ENCODE measurements around the gene AIRE.

AIRE gene

DNA sequence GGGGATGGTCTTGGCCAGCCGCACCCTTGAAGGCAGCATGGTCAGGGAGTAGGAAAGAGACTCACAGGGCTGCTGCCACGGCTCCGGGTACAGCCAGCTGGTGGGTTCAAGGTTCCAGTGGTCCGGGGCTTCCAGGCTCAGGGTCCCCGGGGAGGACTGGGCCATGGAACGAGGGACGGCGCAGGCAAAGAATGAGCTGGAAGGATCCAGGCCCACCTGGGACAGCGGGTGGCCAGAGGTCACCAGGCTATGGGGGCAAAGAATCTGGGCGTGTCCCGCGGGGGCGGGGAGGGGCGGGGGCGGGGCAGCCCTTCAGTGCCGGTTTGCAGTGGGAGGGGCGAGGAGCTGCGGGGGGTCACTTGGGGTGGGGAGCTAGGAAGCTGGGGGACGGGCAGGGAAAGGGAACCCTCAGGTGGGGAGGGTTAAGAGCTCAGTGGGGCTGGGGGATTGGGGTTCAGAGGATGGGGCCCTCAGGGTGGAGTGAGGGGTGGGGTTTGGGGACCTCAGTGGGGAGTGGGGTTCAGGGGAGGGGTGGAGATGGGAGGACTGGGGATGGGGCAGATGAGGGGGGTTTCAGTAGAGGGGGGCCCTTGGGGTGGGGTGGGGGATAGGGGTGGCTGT is 23.9 kb upstream of the AIRE start, which contains the start of gene DNMT3L:
Gene DNMT3L, minus strand, starts transcription at position 223 of the 621 bp plus-strand sequence. CDS start 638 bp downstream, outside the sequence.
- Histone ChIP-seq H3K27ac (ENCODE audit: insufficient read depth in 1 of 2, low read depth in 1 of 2, low read length in 2 of 2, poor library complexity in 1 of 2, severe bottlenecking in 2 of 2) (no peak within 1 kb of the TSS), H3K4me3 (ENCODE audit: control insufficient read depth in 1 of 7, extremely low read depth in 1 of 7, insufficient read depth in 4 of 7, low read depth in 2 of 7, low read length in 6 of 7) (no peak within 1 kb of the TSS), H3K4me1 (ENCODE audit: control extremely low read depth in 1 of 4, control insufficient read depth in 4 of 4, insufficient read depth in 4 of 4, low read length in 3 of 4) (peaks cover 0 to 2% (median 0%) of the 10 kb centered on the region in 4 experiments), H3K9me3 (ENCODE audit: control extremely low read depth in 1 of 5, control insufficient read depth in 4 of 5, insufficient read depth in 2 of 5, low read depth in 1 of 5, low read length in 4 of 5) (no peaks in the 10 kb centered on the region), H3K36me3 (ENCODE audit: control insufficient read depth in 4 of 4, insufficient read depth in 4 of 4, low read length in 3 of 4) (no peaks in the 10 kb centered on the region), H3K27me3 (replicated peaks in 2 of 5; ENCODE audit: control insufficient read depth in 4 of 5, insufficient read depth in 5 of 5, low read length in 4 of 5) (no peaks in the 10 kb centered on the region)
- WGBS (ENCODE audit: insufficient coverage): 89% methylated on average over 18 of the region's 19 CpGs
- DNase-seq: no peak
- ChIA-PET CTCF (no interaction called here), POLR2A (no interaction called here)

GRCh38 chr21:44262338-44263056 is 23.2 kb upstream of the AIRE start:
- Histone ChIP-seq H3K9me3 (ENCODE audit: control extremely low read depth in 1 of 5, control insufficient read depth in 4 of 5, insufficient read depth in 2 of 5, low read depth in 1 of 5, low read length in 4 of 5) (no peaks in the 10 kb centered on the region), H3K4me3 (ENCODE audit: control insufficient read depth in 1 of 7, extremely low read depth in 1 of 7, insufficient read depth in 4 of 7, low read depth in 2 of 7, low read length in 6 of 7) (no peak overlapping the region), H3K36me3 (ENCODE audit: control insufficient read depth in 4 of 4, insufficient read depth in 4 of 4, low read length in 3 of 4) (no peaks in the 10 kb centered on the region), H3K27ac (ENCODE audit: insufficient read depth in 1 of 2, low read depth in 1 of 2, low read length in 2 of 2, poor library complexity in 1 of 2, severe bottlenecking in 2 of 2) (no peak overlapping the region), H3K4me1 (ENCODE audit: control extremely low read depth in 1 of 4, control insufficient read depth in 4 of 4, insufficient read depth in 4 of 4, low read length in 3 of 4) (peaks cover 0 to 2% (median 0%) of the 10 kb centered on the region in 4 experiments), H3K27me3 (replicated peaks in 2 of 5; ENCODE audit: control insufficient read depth in 4 of 5, insufficient read depth in 5 of 5, low read length in 4 of 5) (no peaks in the 10 kb centered on the region)
- 97% methylated on average over 8 of the region's 12 CpGs for WGBS (ENCODE audit: insufficient coverage)
- ChIA-PET POLR2A (no interaction called here), CTCF (no interaction called here)
- DNase-seq: no peak

DNA sequence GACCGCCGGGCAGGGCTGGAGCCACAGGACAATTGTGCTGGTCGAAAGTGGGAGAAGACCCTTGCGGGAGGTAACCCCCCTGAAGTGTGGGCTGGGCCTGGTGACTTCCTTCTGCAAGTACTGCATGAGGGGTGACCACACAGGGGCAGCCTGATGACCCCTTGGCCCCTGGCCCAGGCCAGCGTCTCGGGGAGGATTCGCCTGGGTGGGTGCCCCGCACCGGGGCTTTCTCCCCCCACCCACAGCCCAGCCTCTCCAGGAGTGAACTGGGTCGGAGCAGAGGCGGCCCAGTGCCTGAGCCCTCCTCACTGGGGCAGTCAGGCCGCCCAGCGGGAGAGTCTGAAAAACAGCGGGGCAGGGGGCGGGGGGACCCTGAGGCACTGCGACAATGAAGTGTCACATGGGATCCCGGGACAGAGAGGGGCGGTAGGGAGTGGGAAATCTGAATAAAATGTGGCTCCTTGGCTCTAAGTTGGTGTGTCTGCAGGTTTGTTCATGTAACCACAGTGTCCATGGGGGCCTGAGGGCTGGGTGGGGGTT is 22.4 kb upstream of the AIRE start:
- ChIA-PET POLR2A (interaction anchor here (0.8 kb wide), 1 partner anchor 1729 kb away, joined by 7 read pairs; no protein-coding TSS in a partner anchor), CTCF (no interaction called here)
- DNase-seq: no peak
- Histone ChIP-seq H3K9me3 (ENCODE audit: control extremely low read depth in 1 of 5, control insufficient read depth in 4 of 5, insufficient read depth in 2 of 5, low read depth in 1 of 5, low read length in 4 of 5) (no peaks in the 10 kb centered on the region), H3K36me3 (ENCODE audit: control insufficient read depth in 4 of 4, insufficient read depth in 4 of 4, low read length in 3 of 4) (no peaks in the 10 kb centered on the region), H3K4me3 (ENCODE audit: control insufficient read depth in 1 of 7, extremely low read depth in 1 of 7, insufficient read depth in 4 of 7, low read depth in 2 of 7, low read length in 6 of 7) (no peak overlapping the region), H3K4me1 (ENCODE audit: control extremely low read depth in 1 of 4, control insufficient read depth in 4 of 4, insufficient read depth in 4 of 4, low read length in 3 of 4) (peaks cover 0 to 2% (median 0%) of the 10 kb centered on the region in 4 experiments), H3K27me3 (replicated peaks in 2 of 5; ENCODE audit: control insufficient read depth in 4 of 5, insufficient read depth in 5 of 5, low read length in 4 of 5) (no peaks in the 10 kb centered on the region), H3K27ac (ENCODE audit: insufficient read depth in 1 of 2, low read depth in 1 of 2, low read length in 2 of 2, poor library complexity in 1 of 2, severe bottlenecking in 2 of 2) (no peak overlapping the region)
- 91% methylated on average over 12 of the region's 18 CpGs for WGBS (ENCODE audit: insufficient coverage)

DNA sequence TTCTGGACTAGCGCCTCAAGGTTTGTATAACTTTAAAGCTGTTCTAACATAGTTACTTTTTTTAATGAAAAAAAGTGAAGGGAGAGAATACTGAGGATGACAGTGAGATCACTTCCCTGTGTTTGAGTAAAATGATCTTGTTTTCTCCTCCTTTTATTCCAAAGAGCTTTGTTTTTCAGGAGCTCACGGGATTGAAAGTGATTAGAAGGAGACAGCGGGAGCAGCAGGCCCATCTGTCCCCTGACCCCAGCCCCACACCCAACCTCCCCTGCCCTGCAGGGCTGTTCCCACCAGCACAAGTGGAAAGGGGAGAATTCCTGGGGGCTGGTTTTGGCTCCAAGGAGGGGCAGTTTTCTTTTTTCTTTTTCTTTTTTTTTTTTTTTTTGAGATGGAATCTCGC is 21.9 kb upstream of the AIRE start:
- no peaks in the 10 kb centered on the region for H3K27me3 ChIP-seq (replicated peaks in 2 of 5; ENCODE audit: control insufficient read depth in 4 of 5, insufficient read depth in 5 of 5, low read length in 4 of 5)
- H3K27ac ChIP-seq (ENCODE audit: insufficient read depth in 1 of 2, low read depth in 1 of 2, low read length in 2 of 2, poor library complexity in 1 of 2, severe bottlenecking in 2 of 2): no peak overlapping the region
- ChIA-PET POLR2A (interaction anchor here (0.8 kb wide), 1 partner anchor 1729 kb away, joined by 7 read pairs; no protein-coding TSS in a partner anchor), CTCF (no interaction called here)
- WGBS (ENCODE audit: insufficient coverage): no CpG with 5 or more reads among the region's 4 CpGs
- H3K36me3 ChIP-seq (ENCODE audit: control insufficient read depth in 4 of 4, insufficient read depth in 4 of 4, low read length in 3 of 4): no peaks in the 10 kb centered on the region
- no peak overlapping the region for H3K4me3 ChIP-seq (ENCODE audit: control insufficient read depth in 1 of 7, extremely low read depth in 1 of 7, insufficient read depth in 4 of 7, low read depth in 2 of 7, low read length in 6 of 7)
- peaks cover 0 to 2% (median 0%) of the 10 kb centered on the region in 4 experiments for H3K4me1 ChIP-seq (ENCODE audit: control extremely low read depth in 1 of 4, control insufficient read depth in 4 of 4, insufficient read depth in 4 of 4, low read length in 3 of 4)
- H3K9me3 ChIP-seq (ENCODE audit: control extremely low read depth in 1 of 5, control insufficient read depth in 4 of 5, insufficient read depth in 2 of 5, low read depth in 1 of 5, low read length in 4 of 5): no peaks in the 10 kb centered on the region
- DNase-seq: no peak

DNA sequence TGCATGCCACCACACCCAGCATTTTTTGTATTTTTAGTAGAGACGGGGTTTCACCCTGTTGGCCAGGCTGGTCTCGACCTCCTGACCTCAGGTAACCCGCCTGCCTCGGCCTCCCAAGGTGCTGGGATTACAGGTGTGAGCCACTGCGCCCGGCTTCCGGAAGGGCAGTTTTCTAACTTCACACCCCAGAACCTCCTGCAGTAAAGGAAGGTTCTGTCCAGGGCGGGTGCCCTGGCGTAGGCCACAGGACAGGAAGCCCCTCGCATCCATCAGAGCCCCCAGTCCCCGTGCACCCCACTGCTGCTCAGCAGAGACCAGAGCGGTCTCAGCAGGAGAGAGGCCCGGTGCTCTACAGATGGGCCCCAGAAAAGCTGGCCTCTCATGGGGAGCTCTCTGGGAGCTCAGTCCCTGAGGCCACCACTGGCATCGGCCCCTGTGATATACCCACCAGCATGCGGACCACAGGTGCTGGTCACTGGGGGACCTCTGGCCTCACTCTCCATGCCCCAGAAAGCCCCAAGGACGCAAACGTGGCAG is 19.9 kb upstream of the AIRE start:
- Histone ChIP-seq H3K4me3 (ENCODE audit: control insufficient read depth in 1 of 7, extremely low read depth in 1 of 7, insufficient read depth in 4 of 7, low read depth in 2 of 7, low read length in 6 of 7) (no peak overlapping the region), H3K9me3 (ENCODE audit: control extremely low read depth in 1 of 5, control insufficient read depth in 4 of 5, insufficient read depth in 2 of 5, low read depth in 1 of 5, low read length in 4 of 5) (no peaks in the 10 kb centered on the region), H3K36me3 (ENCODE audit: control insufficient read depth in 4 of 4, insufficient read depth in 4 of 4, low read length in 3 of 4) (no peaks in the 10 kb centered on the region), H3K4me1 (ENCODE audit: control extremely low read depth in 1 of 4, control insufficient read depth in 4 of 4, insufficient read depth in 4 of 4, low read length in 3 of 4) (peaks cover 0 to 2% (median 0%) of the 10 kb centered on the region in 4 experiments), H3K27me3 (replicated peaks in 2 of 5; ENCODE audit: control insufficient read depth in 4 of 5, insufficient read depth in 5 of 5, low read length in 4 of 5) (no peaks in the 10 kb centered on the region), H3K27ac (ENCODE audit: insufficient read depth in 1 of 2, low read depth in 1 of 2, low read length in 2 of 2, poor library complexity in 1 of 2, severe bottlenecking in 2 of 2) (no peak overlapping the region)
- 98% methylated on average over 9 of the region's 17 CpGs for WGBS (ENCODE audit: insufficient coverage)
- POLR2A ChIA-PET: no interaction called here
- no peak for DNase-seq
- CTCF ChIA-PET: interaction anchor here (1.4 to 1.5 kb wide), 2 partner anchors 11 to 22 kb away, joined by 3 to 4 read pairs; no protein-coding TSS in a partner anchor

DNA sequence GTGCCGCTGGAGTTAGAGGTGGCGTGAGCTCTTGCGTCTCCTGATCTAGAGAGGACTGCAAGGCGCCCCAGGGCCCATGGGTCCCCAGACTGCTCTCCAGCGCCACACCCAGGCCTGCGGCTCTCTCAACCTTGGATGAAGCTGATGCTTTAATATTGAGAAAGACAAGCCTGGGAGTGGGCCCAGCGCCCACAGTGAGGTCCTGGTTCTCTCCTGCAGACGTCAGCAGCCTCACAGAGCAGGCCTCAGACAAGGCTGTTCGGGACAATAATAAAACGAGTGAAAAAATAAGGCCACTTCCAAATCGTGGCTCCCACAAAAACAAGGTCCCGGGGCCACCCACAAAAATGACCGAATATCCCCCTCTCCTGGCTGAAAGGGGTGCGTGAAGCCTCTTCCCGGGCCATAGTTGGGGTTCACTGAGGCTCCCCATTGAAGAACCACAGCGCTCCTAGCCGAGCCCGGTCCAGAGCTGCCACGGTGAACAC is 18.0 kb upstream of the AIRE start:
- CTCF ChIA-PET: interaction anchor here (0.8 to 3.2 kb wide), 7 partner anchors 9 to 28 kb away, joined by 3 to 16 read pairs (median 4); no protein-coding TSS in a partner anchor
- POLR2A ChIA-PET: no interaction called here
- 65% methylated on average over 16 of the region's 19 CpGs for WGBS (ENCODE audit: insufficient coverage)

More for the DNA sequence above, 18.0 kb upstream of the AIRE start:
- H3K27me3 ChIP-seq (replicated peaks in 2 of 5; ENCODE audit: control insufficient read depth in 4 of 5, insufficient read depth in 5 of 5, low read length in 4 of 5): no peaks in the 10 kb centered on the region
- H3K27ac ChIP-seq (ENCODE audit: insufficient read depth in 1 of 2, low read depth in 1 of 2, low read length in 2 of 2, poor library complexity in 1 of 2, severe bottlenecking in 2 of 2): no peak overlapping the region
- no peaks in the 10 kb centered on the region for H3K36me3 ChIP-seq (ENCODE audit: control insufficient read depth in 4 of 4, insufficient read depth in 4 of 4, low read length in 3 of 4)
- H3K4me3 ChIP-seq (ENCODE audit: control insufficient read depth in 1 of 7, extremely low read depth in 1 of 7, insufficient read depth in 4 of 7, low read depth in 2 of 7, low read length in 6 of 7): no peak overlapping the region
- no peaks in the 10 kb centered on the region for H3K9me3 ChIP-seq (ENCODE audit: control extremely low read depth in 1 of 5, control insufficient read depth in 4 of 5, insufficient read depth in 2 of 5, low read depth in 1 of 5, low read length in 4 of 5)
- DNase-seq: peak; percentile 43 to 60 (median 59)
- peaks cover 0 to 2% (median 0%) of the 10 kb centered on the region in 4 experiments for H3K4me1 ChIP-seq (ENCODE audit: control extremely low read depth in 1 of 4, control insufficient read depth in 4 of 4, insufficient read depth in 4 of 4, low read length in 3 of 4)

Measured in common myeloid progenitor, CD34-positive (primary cell).